ENCODE results near the gene FURIN.

The FURIN gene

DNA sequence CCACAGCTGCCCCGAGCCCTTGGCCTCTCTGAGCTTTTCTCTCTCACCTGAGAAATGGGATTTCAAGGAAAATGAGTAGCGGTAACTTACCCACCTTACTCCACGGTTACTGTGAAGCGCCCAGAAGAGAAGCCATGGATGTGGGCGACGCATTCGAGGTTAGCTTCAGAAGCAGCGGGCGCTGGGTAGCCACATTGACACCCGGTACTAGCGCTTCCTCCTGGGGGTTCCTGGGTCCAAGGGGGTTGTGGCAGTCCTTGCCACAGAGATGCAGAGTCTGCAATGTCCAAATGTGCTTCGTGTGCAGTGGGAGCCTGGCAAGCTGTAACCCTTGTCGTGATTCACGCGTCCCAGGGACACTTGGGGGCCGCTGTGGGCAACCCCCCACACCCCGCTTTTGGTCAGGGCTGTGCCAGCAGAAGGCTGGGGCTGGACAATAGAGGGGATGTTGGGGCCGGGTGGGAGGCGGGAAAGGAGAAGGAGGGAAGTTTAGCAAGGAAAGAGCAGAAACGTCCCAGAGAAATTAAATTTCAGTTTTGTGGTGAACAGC is 41.4 kb upstream of the FURIN start:
- TF ChIP-seq, protein P1, sequence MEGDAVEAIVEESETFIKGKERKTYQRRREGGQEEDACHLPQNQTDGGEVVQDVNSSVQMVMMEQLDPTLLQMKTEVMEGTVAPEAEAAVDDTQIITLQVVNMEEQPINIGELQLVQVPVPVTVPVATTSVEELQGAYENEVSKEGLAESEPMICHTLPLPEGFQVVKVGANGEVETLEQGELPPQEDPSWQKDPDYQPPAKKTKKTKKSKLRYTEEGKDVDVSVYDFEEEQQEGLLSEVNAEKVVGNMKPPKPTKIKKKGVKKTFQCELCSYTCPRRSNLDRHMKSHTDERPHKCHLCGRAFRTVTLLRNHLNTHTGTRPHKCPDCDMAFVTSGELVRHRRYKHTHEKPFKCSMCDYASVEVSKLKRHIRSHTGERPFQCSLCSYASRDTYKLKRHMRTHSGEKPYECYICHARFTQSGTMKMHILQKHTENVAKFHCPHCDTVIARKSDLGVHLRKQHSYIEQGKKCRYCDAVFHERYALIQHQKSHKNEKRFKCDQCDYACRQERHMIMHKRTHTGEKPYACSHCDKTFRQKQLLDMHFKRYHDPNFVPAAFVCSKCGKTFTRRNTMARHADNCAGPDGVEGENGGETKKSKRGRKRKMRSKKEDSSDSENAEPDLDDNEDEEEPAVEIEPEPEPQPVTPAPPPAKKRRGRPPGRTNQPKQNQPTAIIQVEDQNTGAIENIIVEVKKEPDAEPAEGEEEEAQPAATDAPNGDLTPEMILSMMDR (IDR thresholded peaks at IDR 0.05; ENCODE audit: control insufficient read depth, insufficient read depth, low read depth, low read length, missing control alignments), result no peak
- DNase-seq (ENCODE audit: low read depth), result no peak

GRCh38 chr15:90828111-90828510 is 40.3 kb upstream of the FURIN start:
- DNase-seq (ENCODE audit: low read depth), result no peak
- TF ChIP-seq, protein P1 (IDR thresholded peaks at IDR 0.05; ENCODE audit: control insufficient read depth, insufficient read depth, low read depth, low read length, missing control alignments), result no peak
- no peak overlapping the region for H3K4me3 ChIP-seq (ENCODE audit: control insufficient read depth, low read depth, low read length)

More for the DNA sequence above, 41.4 kb upstream of the FURIN start:
- H3K4me3 ChIP-seq (ENCODE audit: control insufficient read depth, low read depth, low read length), result no peak overlapping the region

DNA sequence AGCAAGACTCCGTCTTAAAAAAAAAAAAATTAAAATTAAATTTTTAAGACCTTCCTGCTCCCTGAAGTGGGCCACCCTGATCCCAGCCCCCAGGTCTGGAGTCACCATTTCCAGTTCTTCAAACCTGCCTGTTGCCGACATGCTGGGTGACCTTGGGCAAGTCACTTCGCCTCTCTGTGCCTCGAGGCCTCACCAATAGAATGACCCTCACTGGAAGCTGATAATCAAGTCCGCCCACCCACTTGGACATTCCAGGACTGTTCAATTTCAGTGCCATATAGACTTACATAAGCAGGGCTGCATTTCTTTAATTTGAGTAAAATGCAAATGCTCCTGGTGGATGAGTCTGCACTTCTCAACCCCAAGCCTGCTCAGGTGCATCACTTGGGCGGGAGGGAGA is 39.3 kb upstream of the FURIN start:
- TF ChIP-seq, protein P1 (IDR thresholded peaks at IDR 0.05; ENCODE audit: control insufficient read depth, insufficient read depth, low read depth, low read length, missing control alignments), result no peak
- H3K4me3 ChIP-seq (ENCODE audit: control insufficient read depth, low read depth, low read length), result no peak overlapping the region
- no peak for DNase-seq (ENCODE audit: low read depth)

GRCh38 chr15:90829942-90830440 is 38.4 kb upstream of the FURIN start:
- H3K4me3 ChIP-seq (ENCODE audit: control insufficient read depth, low read depth, low read length), result no peak overlapping the region
- no peak for DNase-seq (ENCODE audit: low read depth)
- TF ChIP-seq, protein P1 (IDR thresholded peaks at IDR 0.05; ENCODE audit: control insufficient read depth, insufficient read depth, low read depth, low read length, missing control alignments), result no peak

- H3K4me3 ChIP-seq (ENCODE audit: control insufficient read depth, low read depth, low read length), result no peak overlapping the region
- TF ChIP-seq, protein P1 (IDR thresholded peaks at IDR 0.05; ENCODE audit: control insufficient read depth, insufficient read depth, low read depth, low read length, missing control alignments), result no peak
- DNase-seq (ENCODE audit: low read depth), result no peak
Measured at GRCh38 chr15:90834626-90835025, 33.8 kb upstream of the FURIN start.

DNA sequence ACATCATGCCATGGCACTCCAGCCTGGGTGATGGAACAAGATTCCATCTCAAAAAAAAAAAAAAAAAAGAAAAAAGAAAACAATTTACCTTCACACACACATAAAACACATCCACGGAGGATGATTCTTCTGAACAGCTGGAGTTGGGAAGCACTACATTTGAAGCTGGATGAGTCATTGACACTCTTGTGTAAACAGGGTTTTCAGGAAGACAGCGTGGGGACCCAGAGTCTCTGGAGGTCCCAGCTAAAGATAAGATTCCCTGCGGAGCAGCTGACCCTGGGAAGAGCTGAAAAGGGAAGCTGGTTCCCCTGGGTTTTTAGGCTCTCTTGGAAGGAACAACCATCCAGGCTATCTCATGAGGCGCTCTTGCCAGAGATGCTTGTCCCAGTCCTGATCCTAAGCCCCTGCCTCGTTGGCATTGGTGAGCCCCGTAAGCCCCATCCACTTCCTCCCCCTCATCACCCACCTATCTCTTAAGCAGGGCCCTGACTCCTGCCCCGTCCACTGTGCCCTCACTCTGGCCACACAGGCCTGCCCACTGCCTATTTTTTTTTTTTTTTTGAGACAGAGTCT is 32.0 kb upstream of the FURIN start:
- peak; percentile 28 for DNase-seq (ENCODE audit: low read depth)
- H3K4me3 ChIP-seq (ENCODE audit: control insufficient read depth, low read depth, low read length), result no peak overlapping the region
- TF ChIP-seq, protein P1 (IDR thresholded peaks at IDR 0.05; ENCODE audit: control insufficient read depth, insufficient read depth, low read depth, low read length, missing control alignments), result no peak

Measured in AG09309 (cell line).